M059J (cell line): ENCODE data around the gene UQCRC2. TPM values are rescaled to one million over a fixed set of nuclear protein-coding genes. Genes with fewer than 3 reads are reported as not detected.
A peak's percentile ranks its signal among the peaks of the same experiment; 100 is the strongest.
"Not testable (repeated sequence)": the region's sequence is repeated elsewhere in the genome, so short reads cannot be mapped to it uniquely, and the experiment has no call there.

Experiments used
- DNase-seq: peaks from one replicate; pipeline ENCODE4 v3.0.0-alpha.2; 2012; ENCODE audit warnings: low read depth
- total RNA-seq: library from RNA; depleted of rRNA; stranded (reverse); fragments of >200 nt; shearing (Covaris generic); gene quantifications from 2 replicates; pipeline ENCODE4 v1.2.3, GENCODE V29; 2014; rRNA removed

UQCRC2 gene
- total RNA-seq, 1 experiment from 2014 or later = 171 TPM

DNA sequence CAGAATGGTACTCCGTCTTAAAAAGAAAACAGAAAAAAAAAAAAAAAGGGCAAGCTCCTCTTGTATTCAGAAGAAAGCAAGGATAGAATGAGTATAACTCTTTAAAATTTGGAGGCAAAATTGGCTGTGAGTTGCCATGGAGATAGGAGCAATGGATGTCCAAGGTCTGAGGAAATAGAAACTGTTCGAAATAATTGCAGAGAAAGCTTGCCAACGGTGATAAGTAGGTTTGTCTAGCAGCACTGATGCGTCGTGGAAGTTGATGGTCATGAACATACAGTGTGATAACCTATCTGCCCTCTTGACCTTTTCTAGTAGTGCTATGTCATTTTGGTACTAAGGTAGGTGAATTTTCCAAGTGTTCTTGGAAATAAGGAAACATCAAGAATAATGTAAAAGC, 57.7 kb downstream of the UQCRC2 start:
- DNase-seq = no peak

DNA sequence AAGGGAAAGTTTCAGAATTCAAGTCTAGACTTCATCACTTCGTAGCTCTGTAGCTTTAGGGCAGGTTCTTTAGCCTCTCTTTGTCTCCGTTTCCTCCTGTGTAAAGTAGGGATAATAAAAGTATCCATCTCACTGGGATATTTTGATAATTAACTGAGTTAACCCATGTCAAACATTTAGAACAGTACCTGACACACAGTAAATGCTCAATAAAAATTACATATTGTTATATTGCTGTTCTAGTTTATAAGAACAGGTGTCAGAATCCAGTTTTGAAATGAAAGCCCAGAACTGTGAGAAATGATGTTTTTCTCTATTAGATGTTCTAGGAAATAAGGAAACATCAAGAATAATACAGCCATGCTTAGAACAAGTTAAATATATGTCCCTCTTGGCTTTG, 59.1 kb downstream of the UQCRC2 start:
- no peak for DNase-seq

DNA sequence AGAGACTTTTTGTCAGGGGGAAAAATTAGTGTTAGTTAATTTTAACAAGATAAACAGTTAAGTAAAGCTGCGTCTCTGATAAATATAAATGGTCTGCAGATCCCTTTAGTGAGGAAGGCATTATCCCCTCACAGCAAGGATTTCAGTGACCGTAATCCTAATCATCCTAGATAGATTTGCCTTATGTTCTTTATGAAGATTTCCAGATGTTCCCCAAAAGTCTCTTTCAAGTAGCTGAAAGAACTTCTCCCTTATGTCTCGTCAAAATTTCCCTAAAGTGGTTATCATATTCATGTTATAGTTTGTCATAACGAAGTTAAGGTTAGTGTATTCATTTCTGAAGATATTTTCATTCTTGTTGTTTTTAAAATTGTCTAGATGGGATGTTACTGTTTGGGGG, 60.3 kb downstream of the UQCRC2 start:
- no peak for DNase-seq

DNA sequence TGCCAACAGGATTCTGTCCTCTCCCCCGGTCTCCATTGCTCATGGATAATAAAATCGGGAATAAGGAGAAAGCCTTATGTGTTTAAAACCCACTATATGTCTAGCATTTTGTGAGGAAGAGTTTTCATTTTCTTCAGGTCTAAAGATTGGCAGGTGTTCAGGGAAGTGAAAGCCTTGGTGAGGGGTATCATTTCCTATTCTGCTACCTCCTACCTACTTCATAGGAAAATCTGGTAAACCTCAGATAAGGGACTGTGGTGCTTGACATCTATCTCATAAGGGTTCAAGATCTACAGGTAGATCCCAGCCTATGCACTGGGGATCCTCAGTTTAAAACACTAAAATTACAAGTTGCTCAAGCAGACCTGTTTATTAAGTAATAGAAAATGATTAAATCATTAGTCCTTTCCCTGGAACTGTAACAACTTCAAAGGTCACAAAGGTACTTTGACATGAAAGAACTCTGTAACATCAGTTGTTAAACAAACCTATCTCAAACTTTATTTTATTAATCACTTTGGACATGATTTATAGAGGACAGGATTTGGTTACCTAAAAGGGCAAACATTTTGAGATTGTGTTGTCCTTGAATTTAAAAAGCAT, 61.2 kb downstream of the UQCRC2 start:
- DNase-seq = no peak

DNA sequence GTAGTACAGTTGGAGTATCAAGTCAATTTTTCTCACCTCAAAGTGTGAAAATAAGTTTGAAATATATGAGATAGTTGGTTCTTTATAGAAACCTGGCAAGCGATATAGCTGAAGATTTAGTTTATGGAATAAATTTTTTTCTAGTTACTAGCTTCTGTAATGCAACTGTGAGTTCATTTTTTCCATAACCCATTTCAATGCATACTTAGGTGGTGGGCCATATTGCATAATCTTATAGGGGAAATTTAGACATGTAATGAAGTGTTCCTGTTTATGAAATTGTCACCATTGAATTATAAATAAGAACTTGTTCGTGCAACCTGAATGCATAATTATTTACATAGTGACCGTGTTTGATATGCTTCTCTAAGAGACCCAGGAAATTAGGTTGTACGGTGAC, 63.8 kb downstream of the UQCRC2 start:
- no peak for DNase-seq

DNA sequence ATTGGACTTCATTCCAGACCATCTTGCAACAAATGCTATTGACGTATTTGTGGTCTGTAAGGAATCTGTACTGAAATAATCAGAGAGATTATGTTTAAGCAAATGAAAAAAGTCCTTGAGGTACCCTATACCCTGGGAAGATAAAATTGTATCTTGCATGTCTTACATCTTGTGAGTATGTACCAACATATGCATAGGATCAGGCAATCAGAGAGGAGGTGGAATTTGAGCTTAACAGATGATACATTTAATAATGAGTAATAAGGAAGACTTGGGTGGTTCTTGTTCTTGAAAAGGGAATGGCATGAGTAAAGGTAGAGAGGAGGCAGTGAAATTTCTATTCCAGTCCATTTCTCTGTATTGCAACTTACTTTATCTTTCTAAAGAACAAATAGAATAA, 65.4 kb downstream of the UQCRC2 start:
- DNase-seq = no peak

DNA sequence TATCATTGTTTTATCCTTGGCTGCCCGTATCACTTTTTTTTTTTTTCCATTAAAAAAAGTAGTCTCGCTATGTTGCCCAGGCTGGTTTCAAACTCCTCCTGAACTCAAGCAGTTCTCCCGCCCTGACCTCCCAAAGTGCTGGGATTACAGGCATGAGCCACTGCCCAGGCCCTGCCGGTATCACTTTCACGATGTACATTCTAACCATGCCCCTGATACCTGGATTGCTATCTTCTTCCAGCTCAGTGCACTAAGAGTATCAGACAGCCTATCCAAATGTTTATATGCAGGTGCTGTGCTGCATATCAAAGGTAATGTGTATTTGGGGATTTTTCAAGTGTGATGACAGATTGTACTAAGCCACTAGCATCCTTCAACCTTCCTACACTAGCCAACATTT, 69.0 kb downstream of the UQCRC2 start:
- no peak for DNase-seq

DNA sequence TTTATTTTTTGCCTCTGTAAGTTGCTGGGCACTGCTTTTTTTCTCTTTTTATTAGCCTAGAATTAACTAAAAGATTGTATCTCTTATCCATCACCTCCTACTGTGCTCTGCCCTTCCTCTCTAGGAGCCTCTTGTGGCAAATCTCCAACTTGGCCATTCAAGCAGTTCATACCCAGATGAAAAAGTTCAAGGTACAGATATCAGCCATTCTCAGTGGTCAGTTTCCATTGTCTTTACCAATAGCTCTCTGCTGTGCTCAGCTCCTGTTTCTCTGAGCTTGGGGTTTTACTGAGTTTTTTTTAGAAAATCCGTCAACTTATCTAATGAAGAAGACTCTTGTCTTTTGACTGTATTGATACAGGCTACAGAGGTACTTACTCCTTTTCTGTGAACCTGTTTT, 70.3 kb downstream of the UQCRC2 start:
- DNase-seq = peak; percentile 51

DNA sequence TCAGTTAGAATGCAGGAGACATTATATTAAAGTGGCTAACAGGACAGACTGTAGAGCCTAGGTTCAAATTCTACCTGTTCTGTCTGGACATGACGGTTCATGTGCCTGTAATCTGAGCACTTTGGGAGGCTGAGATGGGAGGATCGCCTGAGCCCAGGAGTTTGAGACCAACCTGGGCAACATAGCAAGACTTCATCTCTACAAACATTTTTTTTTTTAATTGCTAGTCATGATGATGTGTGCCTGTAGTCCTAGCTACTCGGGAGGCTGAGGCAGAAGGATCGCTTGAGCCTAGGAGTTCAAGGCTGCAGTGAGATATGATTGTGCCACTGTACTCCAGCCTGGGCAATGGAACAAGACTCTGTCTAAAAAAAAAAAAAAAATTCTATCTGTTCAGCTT, 71.6 kb downstream of the UQCRC2 start:
- not testable (repeated sequence) for DNase-seq

DNA sequence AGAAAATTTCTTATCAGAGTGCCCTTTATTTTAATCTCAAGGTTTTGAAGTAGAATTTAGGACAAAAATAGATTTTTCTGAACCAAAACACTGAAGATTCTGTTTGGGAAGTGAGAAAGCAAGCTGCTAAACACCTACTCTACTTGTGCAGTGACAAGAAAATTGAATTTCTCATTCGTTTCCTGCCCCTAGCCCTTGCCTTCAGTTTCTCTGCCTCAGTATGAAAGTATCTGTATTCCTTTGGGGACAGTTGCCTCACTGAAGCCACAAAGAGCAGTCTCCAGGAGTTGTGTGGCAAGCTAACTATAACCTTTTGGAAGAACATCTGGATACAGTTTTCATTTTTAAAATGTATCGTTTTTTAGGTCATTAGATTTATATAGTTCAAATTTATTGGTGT, 74.5 kb downstream of the UQCRC2 start:
- no peak for DNase-seq

DNA sequence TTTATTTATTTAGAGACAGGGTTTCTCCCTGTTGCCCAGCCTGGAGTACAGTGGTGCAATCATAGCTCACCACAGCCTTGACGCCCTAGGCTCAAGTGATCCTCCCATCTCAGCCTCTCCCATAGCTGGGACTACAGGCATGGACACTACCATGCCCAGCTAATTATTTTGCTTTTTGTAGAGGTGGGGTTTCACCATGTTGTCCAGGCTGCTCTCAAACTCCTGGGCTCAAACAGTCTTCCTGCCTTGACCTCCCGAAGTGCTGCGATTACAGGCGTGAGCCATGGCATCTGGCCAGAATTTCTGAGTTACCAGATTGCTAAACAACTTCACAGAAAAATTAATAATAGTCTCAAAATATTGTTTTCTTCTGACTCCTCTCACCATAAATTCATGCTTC, 76.5 kb downstream of the UQCRC2 start:
- no peak for DNase-seq

DNA sequence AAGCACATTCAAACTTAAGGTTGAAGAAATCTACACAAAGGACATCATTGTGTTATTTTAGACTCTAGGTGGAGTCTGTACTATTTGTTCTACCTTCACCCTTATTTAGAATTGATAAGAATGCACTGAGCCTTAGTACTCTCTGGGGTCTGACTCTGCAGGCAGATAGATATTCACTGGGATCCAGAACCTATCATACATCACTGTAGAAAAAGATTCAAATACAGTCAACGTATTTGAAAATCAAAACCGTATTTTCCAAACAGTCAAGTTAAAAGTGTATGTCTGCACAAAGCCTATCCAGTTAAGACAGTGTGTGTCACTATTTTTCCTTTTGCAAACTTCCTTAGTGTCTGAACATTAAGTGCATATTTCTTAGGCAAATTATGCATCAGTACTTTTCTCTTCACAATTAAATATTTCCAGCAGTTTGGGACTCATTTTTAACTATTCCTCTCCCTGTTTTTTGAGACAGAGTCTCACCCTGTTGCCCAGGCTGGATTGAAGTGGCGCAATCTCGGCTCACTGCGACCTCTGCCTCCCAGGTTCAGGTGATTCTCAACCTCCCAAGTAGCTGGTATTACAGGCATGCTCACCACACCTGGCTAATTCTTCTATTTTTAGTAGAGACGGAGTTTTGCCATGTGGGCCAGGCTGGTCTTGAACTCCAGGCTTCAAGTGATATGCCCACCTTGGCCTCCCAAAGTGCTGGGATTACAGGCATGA, 77.1 kb downstream of the UQCRC2 start:
- DNase-seq = no peak

DNA sequence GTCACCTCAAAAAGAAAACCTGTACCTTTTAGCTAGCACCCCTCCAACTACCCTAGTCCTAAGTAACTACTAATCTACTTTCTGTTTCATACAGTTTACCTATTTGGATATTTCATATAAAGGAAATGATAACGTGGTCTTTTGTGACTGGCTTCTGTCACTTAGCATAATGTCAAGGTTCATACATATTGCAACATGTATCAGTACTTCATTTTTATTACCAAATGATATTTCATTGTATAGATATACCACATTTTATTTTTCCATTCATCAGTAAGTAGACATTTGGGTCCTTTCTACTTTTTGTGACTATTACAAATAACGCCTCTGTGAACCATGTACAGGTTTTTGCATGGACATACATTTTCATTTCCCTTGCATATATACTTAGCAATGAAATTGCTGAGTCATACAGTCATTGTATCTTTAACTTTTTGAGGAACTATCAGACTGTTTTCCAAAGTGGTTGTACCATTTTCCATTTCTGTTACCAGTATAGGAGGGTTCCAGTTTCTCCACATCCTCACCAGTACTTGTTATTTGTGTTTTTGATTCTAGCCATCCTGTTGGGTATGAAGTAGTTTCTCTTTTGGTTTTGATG, 78.4 kb downstream of the UQCRC2 start:
- no peak for DNase-seq

Other genes with a start within 250 kb of the UQCRC2 start
- gene NPIPB4, start 95.6 kb upstream of the UQCRC2 start, total RNA-seq = 1.9 and 6.8 TPM in 2 replicates
- gene PDZD9, start 47.8 kb downstream of the UQCRC2 start, total RNA-seq = not detected in 2 replicates
- gene MOSMO, start 54.8 kb downstream of the UQCRC2 start, total RNA-seq = 15.6 and 16.2 TPM in 2 replicates
- not detected in 2 replicates for gene VWA3A, start 139.2 kb downstream of the UQCRC2 start, total RNA-seq
- not detected in 2 replicates for gene SDR42E2, start 209.1 kb downstream of the UQCRC2 start, total RNA-seq